GM12878 (cell line): ENCODE results near the gene PABPC4L. TPM values are rescaled to one million over a fixed set of nuclear protein-coding genes. Genes with fewer than 3 reads are reported as not detected.

Experiments used
- ATAC-seq: fragments of 200-7000 bp; cut with Tn5 transposase; 3 replicates; pipeline ENCODE4 v1.9.1; 2020; ENCODE audit warnings: mild to moderate bottlenecking, moderate library complexity
- BruUV-seq: library from RNA; stranded (reverse); fragments of 400-500 nt; replicated peaks from 2 replicates; lab custom pipeline; 2021; lab: Mats Ljungman, UMichigan
- CTCF ChIA-PET: fragments of 300-600 bp; sonication (Branson Sonifier 250); formaldehyde crosslinking; extraction: SDS; loops from one replicate; lab custom pipeline; 2021; ENCODE audit warnings: inconsistent platforms; lab: Yijun Ruan, JAX
- POLR2A ChIA-PET: fragments of 350-600 bp; formaldehyde crosslinking; extraction: SDS; loops from one replicate; lab custom pipeline; 2021; ENCODE audit warnings: inconsistent platforms; lab: Charles Lee
- RAD21 ChIA-PET: fragments of 300-600 bp; sonication (Branson Sonifier 250); formaldehyde crosslinking; loops from one replicate; lab custom pipeline; 2023; ENCODE audit warnings: antibody characterized with exemption; ENCODE audit not compliant: unreplicated experiment; lab: Charles Lee
- SMC1A ChIA-PET: fragments of 300-600 bp; sonication (Branson Sonifier 250); formaldehyde crosslinking; loops from one replicate; lab custom pipeline; 2023; ENCODE audit not compliant: unreplicated experiment, uncharacterized antibody; lab: Charles Lee
- DNase-seq: peaks from one replicate; pipeline ENCODE4 v3.0.0-alpha.2; 2011; ENCODE audit warnings: low read depth, low spot score
- FAIRE-seq: peaks from 3 replicates; lab custom pipeline; 2011; peaks lifted over from hg19 to GRCh38; lab: Jason Lieb, UNC
- H2AFZ ChIP-seq: 2 replicates; pipeline ENCODE4 v1.6.0; 2011; ENCODE audit warnings: low read depth, low read length, control low read depth; ENCODE audit not compliant: control insufficient read depth
- H3K27ac ChIP-seq: 2 replicates; pipeline ENCODE4 v1.5.1; 2011; ENCODE audit warnings: control low read depth; ENCODE audit not compliant: control insufficient read depth, insufficient read depth
- H3K27me3 ChIP-seq, 2 experiments: replicated peaks in 1 of 2; 2 replicates each; pipeline versions ENCODE4 v1.6.0 to v1.6.1; 2011; ENCODE audit warnings: low read length in 1 of 2; ENCODE audit not compliant: control insufficient read depth in 2 of 2, insufficient read depth in 2 of 2
- H3K36me3 ChIP-seq, 2 experiments: 2 replicates each; pipeline ENCODE4 v1.5.1; 2011; ENCODE audit warnings: low read length in 1 of 2; ENCODE audit not compliant: control insufficient read depth in 2 of 2, insufficient read depth in 2 of 2
- H3K4me1 ChIP-seq: 2 replicates; pipeline ENCODE4 v1.6.1; 2011; ENCODE audit warnings: mild to moderate bottlenecking, low read length, moderate library complexity, mixed read lengths; ENCODE audit not compliant: control insufficient read depth, insufficient read depth
- H3K4me2 ChIP-seq: 2 replicates; pipeline ENCODE4 v1.6.0; 2011; ENCODE audit warnings: control low read depth; ENCODE audit not compliant: control insufficient read depth, insufficient read depth
- H3K4me3 ChIP-seq: fragments of 200-600 bp; sonication (generic); 2 replicates; pipeline ENCODE4 v1.5.1; 2016
- H3K79me2 ChIP-seq: 2 replicates; pipeline ENCODE4 v1.6.0; 2011; ENCODE audit warnings: low read length; ENCODE audit not compliant: control insufficient read depth, insufficient read depth
- H3K9ac ChIP-seq: 2 replicates; pipeline ENCODE4 v1.8.0; 2011; ENCODE audit warnings: low read length, control low read depth, mixed read lengths; ENCODE audit not compliant: control insufficient read depth, insufficient read depth
- H3K9me3 ChIP-seq: replicated peaks from 3 replicates; pipeline ENCODE4 v1.5.1; 2011; ENCODE audit warnings: mild to moderate bottlenecking, low read length; ENCODE audit not compliant: control insufficient read depth, insufficient read depth
- H4K20me1 ChIP-seq: 2 replicates; pipeline ENCODE4 v1.6.0; 2011; ENCODE audit not compliant: control insufficient read depth, insufficient read depth
- BMI1 ChIP-seq: fragments of 450-650 bp; IDR thresholded peaks from 2 replicates; pipeline ENCODE4 v1.6.1; 2016; ENCODE audit warnings: mild to moderate bottlenecking, moderate library complexity, borderline replicate concordance
- CBX5 ChIP-seq: sonication (generic); IDR thresholded peaks from 2 replicates; pipeline ENCODE4 v1.6.1; 2016; ENCODE audit warnings: low read depth, moderate library complexity, mild to moderate bottlenecking, inconsistent platforms
- CEBPB ChIP-seq, 2 experiments: fragments of 150-350 bp in 1 of 2; IDR thresholded peaks; 2 replicates each; pipeline ENCODE4 v1.6.1; 2012 to 2014; ENCODE audit warnings: low read depth in 2 of 2, low read length in 2 of 2, borderline replicate concordance in 1 of 2, inconsistent platforms in 1 of 2
- GATAD2B ChIP-seq: fragments of 450-650 bp; conservative IDR thresholded peaks from 2 replicates; pipeline ENCODE4 v1.6.1; 2017; ENCODE audit warnings: low read depth, mild to moderate bottlenecking, moderate library complexity
- KAT2A ChIP-seq: conservative IDR thresholded peaks from 2 replicates; pipeline ENCODE4 v1.6.1; 2011; ENCODE audit warnings: low read depth, low read length; ENCODE audit not compliant: control insufficient read depth
- NFIC ChIP-seq: IDR thresholded peaks from 2 replicates; pipeline ENCODE4 v1.6.1; 2012; ENCODE audit warnings: low read depth, mild to moderate bottlenecking, inconsistent platforms, low read length, moderate library complexity
- NFXL1 ChIP-seq: fragments of 450-650 bp; IDR thresholded peaks from 2 replicates; pipeline ENCODE4 v1.6.1; 2017; ENCODE audit warnings: antibody characterized with exemption, mild to moderate bottlenecking, borderline replicate concordance
- NFYA ChIP-seq: IDR thresholded peaks from 2 replicates; pipeline ENCODE4 v1.6.1; 2011; ENCODE audit warnings: low read depth, mild to moderate bottlenecking, low read length, improper control_type of control experiment, borderline replicate concordance
- NRF1 ChIP-seq: conservative IDR thresholded peaks from 2 replicates; pipeline ENCODE4 v1.6.1; 2011; ENCODE audit warnings: mild to moderate bottlenecking, low read depth, low read length, improper control_type of control experiment
- RAD51 ChIP-seq: fragments of 450-650 bp; IDR thresholded peaks from 2 replicates; pipeline ENCODE4 v1.6.1; 2016; ENCODE audit warnings: moderate library complexity, mild to moderate bottlenecking, inconsistent platforms
- RB1 ChIP-seq: fragments of 450-650 bp; formaldehyde crosslinking; IDR thresholded peaks from 2 replicates; pipeline ENCODE4 v1.6.1; 2017; ENCODE audit warnings: mild to moderate bottlenecking, borderline replicate concordance
- SIX5 ChIP-seq: IDR thresholded peaks from 2 replicates; pipeline ENCODE4 v1.6.1; 2011; ENCODE audit warnings: mild to moderate bottlenecking, low read depth, low read length, moderate library complexity; ENCODE audit not compliant: severe bottlenecking
- SMAD5 ChIP-seq: IDR thresholded peaks from 2 replicates; pipeline ENCODE4 v1.6.1; 2016; ENCODE audit warnings: antibody characterized with exemption, low read depth
- SUZ12 ChIP-seq: fragments of 200-600 bp; sonication (generic); IDR thresholded peaks from one replicate; pipeline ENCODE4 v1.6.1; 2018; ENCODE audit warnings: antibody characterized with exemption, mild to moderate bottlenecking; ENCODE audit not compliant: unreplicated experiment
- TCF3 ChIP-seq: IDR thresholded peaks from 2 replicates; pipeline ENCODE4 v1.6.1; 2012; ENCODE audit warnings: low read depth, mild to moderate bottlenecking, low read length, borderline replicate concordance; ENCODE audit not compliant: insufficient read depth
- YBX1 ChIP-seq: fragments of 450-650 bp; IDR thresholded peaks from 2 replicates; pipeline ENCODE4 v1.6.1; 2016; ENCODE audit warnings: antibody characterized with exemption
- ZNF217 ChIP-seq: fragments of 450-650 bp; IDR thresholded peaks from 2 replicates; pipeline ENCODE4 v1.6.1; 2017; ENCODE audit warnings: antibody characterized with exemption, mild to moderate bottlenecking
- ZZZ3 ChIP-seq: IDR thresholded peaks from 2 replicates; pipeline ENCODE4 v1.6.1; 2011; ENCODE audit warnings: low read depth; ENCODE audit not compliant: control insufficient read depth, insufficient read length
- in situ Hi-C: fragments of 300-500 bp; cut with MboI; formaldehyde crosslinking; loops from 9 replicates; pipeline ENCODE4 v1.14.3; 2018; ENCODE audit warnings: mixed read lengths
- intact Hi-C: fragments of 100-400 bp; cut with micrococcal nuclease; formaldehyde crosslinking; loops from one replicate; pipeline ENCODE4 v1.14.2; 2022; ENCODE audit not compliant: unreplicated experiment
- polyA plus RNA-seq, 11 experiments: library from polyadenylated mRNA; depleted of rRNA in 4 of 11; unstranded in 6 of 11; stranded (reverse) in 5 of 11; fragments of >200 nt; fragmentation: Nextera tagmentation in 4 of 11; fragmentation: Illumina TruSeq in 1 of 11; extraction: Ambion mirVana in 4 of 11; extraction: Trizol in 1 of 11; gene quantifications; 1 replicate in 1 of 11; 2 replicates in 10 of 11; pipeline versions ENCODE4 v1.2.1 to v1.2.3, GENCODE V29; 2011 to 2016; ENCODE audit warnings: inconsistent platforms in 2 of 11, missing spikeins in 2 of 11, low read depth in 1 of 11
- total RNA-seq, 4 experiments: library from RNA; depleted of rRNA in 3 of 4; stranded (reverse); fragments of >200 nt in 3 of 4; fragmentation: Illumina TruSeq in 1 of 4; extraction: Trizol in 1 of 4; gene quantifications; 2 replicates each; pipeline versions ENCODE4 v1.2.1 to v1.2.3, GENCODE V29; 2013 to 2021
- TF ChIP-seq, protein P1 (sequence below): IDR thresholded peaks from 2 replicates; pipeline ENCODE4 v1.6.1; 2012; ENCODE audit warnings: low read length, inconsistent platforms

The PABPC4L gene
- total and polyA plus RNA-seq, 10 of the 15 experiments (the other 5 are each of a cell fraction or from before 2014, with no cell fraction given): not detected

DNA sequence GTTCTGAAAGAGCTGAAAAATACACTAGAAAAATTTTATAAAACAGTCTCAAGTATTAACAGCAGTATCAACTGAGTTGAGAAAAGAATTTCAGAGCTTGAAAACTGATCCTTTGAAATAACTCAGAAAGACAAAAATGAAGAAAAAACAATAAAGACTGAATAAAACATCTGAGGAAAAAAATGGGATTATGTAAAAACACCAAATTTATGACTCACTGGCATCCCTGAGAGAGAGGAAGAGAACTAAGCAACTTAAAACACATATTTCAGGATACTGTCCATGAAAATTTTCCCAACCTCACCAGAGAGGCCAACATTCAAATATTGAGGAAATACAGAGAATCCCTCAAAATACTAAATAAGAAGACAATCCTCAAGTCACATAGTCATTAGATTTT, 22.9 kb downstream of the PABPC4L start:
- no peaks in the 10 kb centered on the region for H3K79me2 ChIP-seq
- no peak overlapping the region for H3K4me3 ChIP-seq
- no peaks in the 10 kb centered on the region for H3K27me3 ChIP-seq
- in situ Hi-C loops (no loop called here), intact Hi-C loops (no loop called here)
- H2AFZ ChIP-seq: no peak overlapping the region
- TF ChIP-seq RAD51 (no peak), SIX5 (no peak), RB1 (no peak), SUZ12 (no peak), TCF3 (no peak), CEBPB (IDR thresholded peaks at IDR 0.05; ENCODE audit: borderline replicate concordance in 1 of 2, low read depth in 2 of 2, low read length in 2 of 2) (no peak), NFXL1 (no peak), NFIC (no peak), YBX1 (no peak), NFYA (no peak), ZNF217 (no peak), SMAD5 (no peak), BMI1 (no peak), ZZZ3 (no peak), NRF1 (no peak), CBX5 (no peak), KAT2A (no peak), GATAD2B (no peak)
- TF ChIP-seq, protein P1, sequence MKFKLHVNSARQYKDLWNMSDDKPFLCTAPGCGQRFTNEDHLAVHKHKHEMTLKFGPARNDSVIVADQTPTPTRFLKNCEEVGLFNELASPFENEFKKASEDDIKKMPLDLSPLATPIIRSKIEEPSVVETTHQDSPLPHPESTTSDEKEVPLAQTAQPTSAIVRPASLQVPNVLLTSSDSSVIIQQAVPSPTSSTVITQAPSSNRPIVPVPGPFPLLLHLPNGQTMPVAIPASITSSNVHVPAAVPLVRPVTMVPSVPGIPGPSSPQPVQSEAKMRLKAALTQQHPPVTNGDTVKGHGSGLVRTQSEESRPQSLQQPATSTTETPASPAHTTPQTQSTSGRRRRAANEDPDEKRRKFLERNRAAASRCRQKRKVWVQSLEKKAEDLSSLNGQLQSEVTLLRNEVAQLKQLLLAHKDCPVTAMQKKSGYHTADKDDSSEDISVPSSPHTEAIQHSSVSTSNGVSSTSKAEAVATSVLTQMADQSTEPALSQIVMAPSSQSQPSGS: no peak
- no peak for ATAC-seq
- H3K9me3 ChIP-seq: no peaks in the 10 kb centered on the region
- no peak overlapping the region for H3K9ac ChIP-seq
- ChIA-PET POLR2A (no interaction called here), CTCF (no interaction called here), SMC1A (interaction anchor here (0.7 kb wide), 1 partner anchor 915 kb away, joined by 3 read pairs; no protein-coding TSS in a partner anchor), RAD21 (no interaction called here)
- H3K4me2 ChIP-seq: no peak overlapping the region
- no peak for DNase-seq
- FAIRE-seq: no peak
- no peaks in the 10 kb centered on the region for H3K36me3 ChIP-seq
- no peaks in the 10 kb centered on the region for H3K4me1 ChIP-seq
- no peak overlapping the region for H3K27ac ChIP-seq
- H4K20me1 ChIP-seq: no peaks in the 10 kb centered on the region
- no TSS peak for BruUV-seq
